Forelimb muscle (tissue), 1 donor: ENCODE results near the gene PTPRO. TPM values are rescaled to one million over a fixed set of nuclear protein-coding genes. Genes with fewer than 3 reads are reported as not detected.

Experiments used
- DNase-seq: peaks from one replicate; pipeline ENCODE4 v3.0.0-alpha.2; 2013; ENCODE audit warnings: low read depth
- polyA plus RNA-seq: library from polyadenylated mRNA; unstranded; fragments of 120-200 nt; gene quantifications from one replicate; pipeline ENCODE4 v1.2.1, GENCODE V29; 2013; ENCODE audit not compliant: insufficient read length

Gene PTPRO
- polyA plus RNA-seq, 1 donor, result 0.63 TPM

DNA sequence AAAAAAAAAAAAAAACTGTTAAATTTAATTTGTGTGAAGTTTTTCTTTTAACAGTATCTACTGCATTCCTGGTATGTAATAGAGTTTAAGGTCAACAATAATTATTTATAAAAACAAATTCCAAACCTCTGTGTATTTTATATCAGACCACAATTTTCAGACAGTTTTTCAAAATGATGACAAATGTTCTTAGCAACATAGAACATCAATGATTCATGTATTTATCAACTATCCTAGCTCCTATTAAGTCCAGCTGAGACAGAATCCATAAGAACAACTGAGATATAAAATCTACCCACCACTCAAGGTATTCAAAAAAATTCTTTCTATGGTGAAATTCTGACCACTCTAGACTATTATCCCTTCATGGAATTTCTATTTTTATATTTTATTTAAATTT, 322.4 kb downstream of the PTPRO start:
- DNase-seq, result no peak

- no peak for DNase-seq
Measured at GRCh38 chr12:15646581-15646980, 324.3 kb downstream of the PTPRO start.

Other genes starting within 250 kb of the PTPRO start
- gene RERG, start 101.1 kb upstream of the PTPRO start, polyA plus RNA-seq, result 4.7 TPM